Measurements from ENCODE around the gene C1orf167.

Gene C1orf167

DNA sequence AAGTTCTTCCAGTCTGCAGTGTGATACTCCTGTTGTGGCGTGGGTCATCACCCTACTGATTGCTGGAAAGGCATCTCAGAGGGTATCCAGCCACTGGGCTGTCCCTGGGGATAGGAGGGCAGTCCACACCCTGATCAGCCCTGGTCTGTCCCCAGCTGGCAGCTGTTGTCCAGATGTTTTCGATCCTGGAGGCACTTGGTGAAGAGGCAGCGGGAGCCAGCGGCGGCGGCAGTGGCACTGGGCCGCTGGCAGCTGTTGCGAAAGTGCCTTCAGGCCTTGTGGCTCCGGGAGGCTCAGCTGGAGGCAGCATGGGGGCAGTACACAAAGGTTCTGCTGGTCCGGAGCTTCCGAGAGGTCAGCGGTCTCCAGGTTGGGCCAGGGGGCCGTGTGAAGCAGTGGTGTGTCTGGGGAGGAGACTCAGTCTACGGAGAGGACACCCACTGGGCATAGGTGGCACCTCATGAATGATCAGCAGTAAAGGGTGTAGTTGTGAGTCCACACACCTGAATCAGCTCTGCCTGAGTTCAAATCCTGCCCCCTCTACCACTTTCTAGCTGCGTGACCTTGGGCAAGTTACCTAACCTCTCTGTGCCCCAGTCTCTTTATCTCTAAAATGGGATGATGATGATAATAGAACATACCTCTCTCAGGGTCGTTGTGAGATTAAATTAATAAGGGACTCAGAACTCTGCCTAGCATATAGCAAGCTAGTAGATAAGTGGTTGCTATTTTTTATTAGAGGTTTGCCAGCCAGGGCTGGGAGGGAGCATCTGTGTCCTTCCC, 6.1 kb downstream of the C1orf167 start:
- Histone ChIP-seq H3K4me3 (ENCODE audit: control insufficient read depth in 1 of 7, extremely low read depth in 1 of 7, insufficient read depth in 4 of 7, low read depth in 2 of 7, low read length in 6 of 7) (no peak overlapping the region), H3K9me3 (ENCODE audit: control extremely low read depth in 1 of 5, control insufficient read depth in 4 of 5, insufficient read depth in 2 of 5, low read depth in 1 of 5, low read length in 4 of 5) (no peaks in the 10 kb centered on the region), H3K27ac (ENCODE audit: insufficient read depth in 1 of 2, low read depth in 1 of 2, low read length in 2 of 2, poor library complexity in 1 of 2, severe bottlenecking in 2 of 2) (no peak overlapping the region), H3K4me1 (ENCODE audit: control extremely low read depth in 1 of 4, control insufficient read depth in 4 of 4, insufficient read depth in 4 of 4, low read length in 3 of 4) (peaks cover 0 to 4% (median 0%) of the 10 kb centered on the region in 4 experiments), H3K36me3 (ENCODE audit: control insufficient read depth in 4 of 4, insufficient read depth in 4 of 4, low read length in 3 of 4) (no peaks in the 10 kb centered on the region), H3K27me3 (replicated peaks in 2 of 5; ENCODE audit: control insufficient read depth in 4 of 5, insufficient read depth in 5 of 5, low read length in 4 of 5) (no peaks in the 10 kb centered on the region)
- no peak for DNase-seq
- WGBS (ENCODE audit: insufficient coverage): 90% methylated on average over 14 of the region's 16 CpGs
- CTCF ChIA-PET: no interaction called here
- POLR2A ChIA-PET: no interaction called here

- Histone ChIP-seq H3K4me1 (ENCODE audit: control extremely low read depth in 1 of 4, control insufficient read depth in 4 of 4, insufficient read depth in 4 of 4, low read length in 3 of 4) (peaks cover 0 to 4% (median 0%) of the 10 kb centered on the region in 4 experiments), H3K27me3 (replicated peaks in 2 of 5; ENCODE audit: control insufficient read depth in 4 of 5, insufficient read depth in 5 of 5, low read length in 4 of 5) (no peaks in the 10 kb centered on the region), H3K4me3 (ENCODE audit: control insufficient read depth in 1 of 7, extremely low read depth in 1 of 7, insufficient read depth in 4 of 7, low read depth in 2 of 7, low read length in 6 of 7) (no peak overlapping the region), H3K36me3 (ENCODE audit: control insufficient read depth in 4 of 4, insufficient read depth in 4 of 4, low read length in 3 of 4) (no peaks in the 10 kb centered on the region), H3K9me3 (ENCODE audit: control extremely low read depth in 1 of 5, control insufficient read depth in 4 of 5, insufficient read depth in 2 of 5, low read depth in 1 of 5, low read length in 4 of 5) (no peaks in the 10 kb centered on the region), H3K27ac (ENCODE audit: insufficient read depth in 1 of 2, low read depth in 1 of 2, low read length in 2 of 2, poor library complexity in 1 of 2, severe bottlenecking in 2 of 2) (no peak overlapping the region)
- ChIA-PET POLR2A (no interaction called here), CTCF (interaction anchor here (0.9 kb wide), 1 partner anchor 16 kb away, joined by 3 read pairs; no protein-coding TSS in a partner anchor)
- WGBS (ENCODE audit: insufficient coverage): 100% methylated on average over 1 of the region's 4 CpGs
- DNase-seq: no peak
Measured at GRCh38 chr1:11768821-11769220, 6.8 kb downstream of the C1orf167 start.

- WGBS (ENCODE audit: insufficient coverage): 87% methylated on average over 4 of the region's 4 CpGs
- CTCF ChIA-PET: interaction anchor here (0.8 to 0.9 kb wide), 2 partner anchors 16 to 50 kb away, joined by 3 to 4 read pairs; no protein-coding TSS in a partner anchor
Measured at GRCh38 chr1:11769274-11769673, 7.3 kb downstream of the C1orf167 start.

DNA sequence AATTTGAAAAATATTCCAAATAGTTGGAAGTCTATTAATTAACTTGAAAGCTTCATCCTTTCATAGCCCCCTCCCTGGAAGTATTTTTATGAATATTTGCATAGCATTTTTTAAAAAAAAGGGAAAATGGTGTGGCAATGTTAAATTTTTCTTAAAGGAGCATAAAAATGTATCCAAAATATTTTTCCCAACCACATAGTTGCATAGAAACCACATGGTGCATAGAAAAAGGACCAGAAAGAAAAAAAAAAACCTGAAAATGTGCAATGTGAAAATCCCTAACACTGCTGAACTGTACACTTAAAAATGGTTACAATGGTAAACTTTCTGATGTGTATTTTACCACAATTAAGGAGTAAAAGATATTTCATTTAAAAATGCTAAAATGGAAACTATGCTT, 8.0 kb downstream of the C1orf167 start:
- no peaks in the 10 kb centered on the region for H3K9me3 ChIP-seq (ENCODE audit: control extremely low read depth in 1 of 5, control insufficient read depth in 4 of 5, insufficient read depth in 2 of 5, low read depth in 1 of 5, low read length in 4 of 5)
- CTCF ChIA-PET: interaction anchor here (0.8 to 0.9 kb wide), 2 partner anchors 15 to 51 kb away, joined by 3 to 4 read pairs; no protein-coding TSS in a partner anchor
- no peaks in the 10 kb centered on the region for H3K36me3 ChIP-seq (ENCODE audit: control insufficient read depth in 4 of 4, insufficient read depth in 4 of 4, low read length in 3 of 4)
- no peaks in the 10 kb centered on the region for H3K27me3 ChIP-seq (replicated peaks in 2 of 5; ENCODE audit: control insufficient read depth in 4 of 5, insufficient read depth in 5 of 5, low read length in 4 of 5)
- POLR2A ChIA-PET: no interaction called here
- DNase-seq: no peak
- H3K27ac ChIP-seq (ENCODE audit: insufficient read depth in 1 of 2, low read depth in 1 of 2, low read length in 2 of 2, poor library complexity in 1 of 2, severe bottlenecking in 2 of 2): no peak overlapping the region
- H3K4me3 ChIP-seq (ENCODE audit: control insufficient read depth in 1 of 7, extremely low read depth in 1 of 7, insufficient read depth in 4 of 7, low read depth in 2 of 7, low read length in 6 of 7): no peak overlapping the region
- peaks cover 0 to 4% (median 0%) of the 10 kb centered on the region in 4 experiments for H3K4me1 ChIP-seq (ENCODE audit: control extremely low read depth in 1 of 4, control insufficient read depth in 4 of 4, insufficient read depth in 4 of 4, low read length in 3 of 4)

More at GRCh38 chr1:11769274-11769673, 7.3 kb downstream of the C1orf167 start:
- H3K9me3 ChIP-seq (ENCODE audit: control extremely low read depth in 1 of 5, control insufficient read depth in 4 of 5, insufficient read depth in 2 of 5, low read depth in 1 of 5, low read length in 4 of 5): no peaks in the 10 kb centered on the region
- H3K4me3 ChIP-seq (ENCODE audit: control insufficient read depth in 1 of 7, extremely low read depth in 1 of 7, insufficient read depth in 4 of 7, low read depth in 2 of 7, low read length in 6 of 7): no peak overlapping the region
- no peak overlapping the region for H3K27ac ChIP-seq (ENCODE audit: insufficient read depth in 1 of 2, low read depth in 1 of 2, low read length in 2 of 2, poor library complexity in 1 of 2, severe bottlenecking in 2 of 2)
- no peaks in the 10 kb centered on the region for H3K27me3 ChIP-seq (replicated peaks in 2 of 5; ENCODE audit: control insufficient read depth in 4 of 5, insufficient read depth in 5 of 5, low read length in 4 of 5)
- peaks cover 0 to 4% (median 0%) of the 10 kb centered on the region in 4 experiments for H3K4me1 ChIP-seq (ENCODE audit: control extremely low read depth in 1 of 4, control insufficient read depth in 4 of 4, insufficient read depth in 4 of 4, low read length in 3 of 4)
- no peaks in the 10 kb centered on the region for H3K36me3 ChIP-seq (ENCODE audit: control insufficient read depth in 4 of 4, insufficient read depth in 4 of 4, low read length in 3 of 4)
- no peak for DNase-seq
- POLR2A ChIA-PET: no interaction called here

GRCh38 chr1:11771481-11772043, 9.6 kb downstream of the C1orf167 start:
- no peak overlapping the region for H3K4me3 ChIP-seq (ENCODE audit: control insufficient read depth in 1 of 7, extremely low read depth in 1 of 7, insufficient read depth in 4 of 7, low read depth in 2 of 7, low read length in 6 of 7)
- DNase-seq: no peak
- H3K9me3 ChIP-seq (ENCODE audit: control extremely low read depth in 1 of 5, control insufficient read depth in 4 of 5, insufficient read depth in 2 of 5, low read depth in 1 of 5, low read length in 4 of 5): no peaks in the 10 kb centered on the region
- no peaks in the 10 kb centered on the region for H3K36me3 ChIP-seq (ENCODE audit: control insufficient read depth in 4 of 4, insufficient read depth in 4 of 4, low read length in 3 of 4)
- H3K27me3 ChIP-seq (replicated peaks in 2 of 5; ENCODE audit: control insufficient read depth in 4 of 5, insufficient read depth in 5 of 5, low read length in 4 of 5): no peaks in the 10 kb centered on the region
- POLR2A ChIA-PET: interaction anchor here (0.6 kb wide), 1 partner anchor 456 kb away, joined by 3 read pairs; no protein-coding TSS in a partner anchor
- H3K27ac ChIP-seq (ENCODE audit: insufficient read depth in 1 of 2, low read depth in 1 of 2, low read length in 2 of 2, poor library complexity in 1 of 2, severe bottlenecking in 2 of 2): no peak overlapping the region
- CTCF ChIA-PET: interaction anchor here (1.0 kb wide), 1 partner anchor 8 kb away, joined by 3 read pairs; no protein-coding TSS in a partner anchor
- peaks cover 0 to 4% (median 0%) of the 10 kb centered on the region in 4 experiments for H3K4me1 ChIP-seq (ENCODE audit: control extremely low read depth in 1 of 4, control insufficient read depth in 4 of 4, insufficient read depth in 4 of 4, low read length in 3 of 4)
- WGBS (ENCODE audit: insufficient coverage): 83% methylated on average over 11 of the region's 11 CpGs

GRCh38 chr1:11772458-11772857, 10.5 kb downstream of the C1orf167 start:
- CTCF ChIA-PET: interaction anchor here (1.0 kb wide), 1 partner anchor 13 kb away, joined by 3 read pairs; no protein-coding TSS in a partner anchor

GRCh38 chr1:11774753-11775152, 12.8 kb downstream of the C1orf167 start:
- H3K27ac ChIP-seq (ENCODE audit: insufficient read depth in 1 of 2, low read depth in 1 of 2, low read length in 2 of 2, poor library complexity in 1 of 2, severe bottlenecking in 2 of 2): no peak overlapping the region
- POLR2A ChIA-PET: no interaction called here
- no peaks in the 10 kb centered on the region for H3K36me3 ChIP-seq (ENCODE audit: control insufficient read depth in 4 of 4, insufficient read depth in 4 of 4, low read length in 3 of 4)
- CTCF ChIA-PET: no interaction called here
- peaks cover 0 to 4% (median 0%) of the 10 kb centered on the region in 4 experiments for H3K4me1 ChIP-seq (ENCODE audit: control extremely low read depth in 1 of 4, control insufficient read depth in 4 of 4, insufficient read depth in 4 of 4, low read length in 3 of 4)
- 87% methylated on average over 6 of the region's 9 CpGs for WGBS (ENCODE audit: insufficient coverage)
- no peak overlapping the region for H3K4me3 ChIP-seq (ENCODE audit: control insufficient read depth in 1 of 7, extremely low read depth in 1 of 7, insufficient read depth in 4 of 7, low read depth in 2 of 7, low read length in 6 of 7)
- no peaks in the 10 kb centered on the region for H3K27me3 ChIP-seq (replicated peaks in 2 of 5; ENCODE audit: control insufficient read depth in 4 of 5, insufficient read depth in 5 of 5, low read length in 4 of 5)
- H3K9me3 ChIP-seq (ENCODE audit: control extremely low read depth in 1 of 5, control insufficient read depth in 4 of 5, insufficient read depth in 2 of 5, low read depth in 1 of 5, low read length in 4 of 5): no peaks in the 10 kb centered on the region
- no peak for DNase-seq

More at GRCh38 chr1:11772458-11772857, 10.5 kb downstream of the C1orf167 start:
- no peaks in the 10 kb centered on the region for H3K27me3 ChIP-seq (replicated peaks in 2 of 5; ENCODE audit: control insufficient read depth in 4 of 5, insufficient read depth in 5 of 5, low read length in 4 of 5)
- H3K9me3 ChIP-seq (ENCODE audit: control extremely low read depth in 1 of 5, control insufficient read depth in 4 of 5, insufficient read depth in 2 of 5, low read depth in 1 of 5, low read length in 4 of 5): no peaks in the 10 kb centered on the region
- POLR2A ChIA-PET: no interaction called here
- WGBS (ENCODE audit: insufficient coverage): 80% methylated on average over 4 of the region's 5 CpGs
- H3K4me1 ChIP-seq (ENCODE audit: control extremely low read depth in 1 of 4, control insufficient read depth in 4 of 4, insufficient read depth in 4 of 4, low read length in 3 of 4): peaks cover 0 to 4% (median 0%) of the 10 kb centered on the region in 4 experiments
- no peak overlapping the region for H3K27ac ChIP-seq (ENCODE audit: insufficient read depth in 1 of 2, low read depth in 1 of 2, low read length in 2 of 2, poor library complexity in 1 of 2, severe bottlenecking in 2 of 2)
- DNase-seq: no peak
- H3K4me3 ChIP-seq (ENCODE audit: control insufficient read depth in 1 of 7, extremely low read depth in 1 of 7, insufficient read depth in 4 of 7, low read depth in 2 of 7, low read length in 6 of 7): no peak overlapping the region
- H3K36me3 ChIP-seq (ENCODE audit: control insufficient read depth in 4 of 4, insufficient read depth in 4 of 4, low read length in 3 of 4): no peaks in the 10 kb centered on the region

Data from common myeloid progenitor, CD34-positive (primary cell).